Mesendoderm (in vitro differentiated cells): ENCODE data around the gene UBE2QL1.
A peak's percentile ranks its signal among the peaks of the same experiment; 100 is the strongest.

Experiments used
- DNase-seq: peaks from one replicate; pipeline ENCODE4 v3.0.0; 2013
- H2AK5ac ChIP-seq: 2 replicates; pipeline ENCODE4 v1.6.1; 2013; ENCODE audit warnings: low read length, inconsistent platforms
- H2BK120ac ChIP-seq: 2 replicates; pipeline ENCODE4 v1.6.1; 2013; ENCODE audit warnings: low read depth, mild to moderate bottlenecking, low read length, moderate library complexity, mixed read lengths
- H2BK15ac ChIP-seq: replicated peaks from 2 replicates; pipeline ENCODE4 v1.6.1; 2013; ENCODE audit warnings: low read depth, mild to moderate bottlenecking, moderate library complexity
- H2BK5ac ChIP-seq: 2 replicates; pipeline ENCODE4 v1.6.1; 2013; ENCODE audit warnings: low read length, inconsistent platforms
- H3K18ac ChIP-seq: 2 replicates; pipeline ENCODE4 v1.6.1; 2013; ENCODE audit warnings: mild to moderate bottlenecking, low read length, mixed read lengths
- H3K23ac ChIP-seq: one replicate; pipeline ENCODE4 v1.6.1; 2013; ENCODE audit warnings: low read length
- H3K27ac ChIP-seq: 2 replicates; pipeline ENCODE4 v1.5.1; 2013; ENCODE audit warnings: low read depth, mild to moderate bottlenecking, inconsistent platforms, low read length, moderate library complexity
- H3K27me3 ChIP-seq: 2 replicates; pipeline ENCODE4 v1.6.1; 2013; ENCODE audit warnings: low read length, control low read depth, mild to moderate bottlenecking, inconsistent platforms; ENCODE audit not compliant: insufficient read depth, poor library complexity
- H3K36me3 ChIP-seq: 2 replicates; pipeline ENCODE4 v1.6.1; 2013; ENCODE audit warnings: low read length, inconsistent platforms; ENCODE audit not compliant: control insufficient read depth, insufficient read depth
- H3K4ac ChIP-seq: one replicate; pipeline ENCODE4 v1.6.1; 2013; ENCODE audit warnings: low read depth, mild to moderate bottlenecking, low read length, moderate library complexity
- H3K4me1 ChIP-seq: 2 replicates; pipeline ENCODE4 v1.6.1; 2013; ENCODE audit warnings: low read depth, low read length, inconsistent platforms; ENCODE audit not compliant: control insufficient read depth
- H3K4me2 ChIP-seq: 2 replicates; pipeline ENCODE4 v1.6.1; 2013; ENCODE audit warnings: low read length
- H3K4me3 ChIP-seq: 2 replicates; pipeline ENCODE4 v1.5.1; 2013; ENCODE audit warnings: mild to moderate bottlenecking, low read length
- H3K56ac ChIP-seq: one replicate; pipeline ENCODE4 v1.6.1; 2013; ENCODE audit warnings: low read length
- H3K79me1 ChIP-seq: 2 replicates; pipeline ENCODE4 v1.6.1; 2013; ENCODE audit warnings: low read length, inconsistent platforms
- H3K79me2 ChIP-seq: 2 replicates; pipeline ENCODE4 v1.6.1; 2013; ENCODE audit warnings: mild to moderate bottlenecking, low read length; ENCODE audit not compliant: control insufficient read depth, insufficient read depth
- H3K9ac ChIP-seq: 2 replicates; pipeline ENCODE4 v1.6.1; 2013; ENCODE audit warnings: low read length, inconsistent platforms
- H4K5ac ChIP-seq: one replicate; pipeline ENCODE4 v1.6.1; 2013; ENCODE audit warnings: low read length
- H4K8ac ChIP-seq: one replicate; pipeline ENCODE4 v1.6.1; 2013; ENCODE audit warnings: low read depth, mild to moderate bottlenecking, control low read depth, low read length, moderate library complexity
- WGBS: extraction: QIAGEN DNeasy Blood & Tissue Kit; methylation state at CpG from one replicate; pipeline ENCODE4 v1.1.7; 2013; ENCODE audit warnings: low lambda C conversion rate, missing lambda C conversion rate; ENCODE audit not compliant: insufficient coverage; ENCODE audit errors: extremely low coverage; 5-methylcytosine and 5-hydroxymethylcytosine counted together

The UBE2QL1 gene

DNA sequence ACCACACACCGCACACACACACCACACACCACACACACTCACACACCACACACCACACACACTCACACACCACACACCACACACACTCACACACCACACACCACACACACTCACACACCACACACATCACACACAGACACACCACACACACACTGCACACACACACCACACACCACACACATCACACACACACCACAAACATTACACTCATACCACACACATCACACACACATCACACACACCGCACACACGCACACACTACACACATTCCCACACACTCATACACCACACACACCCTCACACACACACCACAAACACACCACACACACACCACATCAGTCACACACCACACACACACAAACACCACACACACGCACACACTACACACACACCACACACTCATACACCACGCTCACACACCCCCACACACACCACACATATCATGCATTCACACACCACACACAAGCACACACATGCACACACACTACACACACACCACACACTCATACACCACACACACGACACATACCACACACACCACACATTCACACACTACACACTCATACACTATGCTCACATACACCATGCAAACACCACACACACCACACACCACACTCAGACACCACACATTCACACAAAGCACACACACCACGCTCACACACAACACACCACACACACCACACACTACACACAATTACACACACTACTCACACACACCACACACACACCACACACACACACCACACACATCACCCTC lies 1.1 kb upstream of the UBE2QL1 start:
- Histone ChIP-seq H2BK5ac (no peak overlapping the region), H3K56ac (no peak overlapping the region), H3K4me2 (no peak overlapping the region), H3K27me3 (peaks cover 15% of the 10 kb centered on the region), H3K36me3 (no peaks in the 10 kb centered on the region), H4K5ac (no peak overlapping the region), H2BK120ac (no peak overlapping the region), H2AK5ac (no peak overlapping the region), H3K79me2 (no peaks in the 10 kb centered on the region), H2BK15ac (no peak overlapping the region), H3K27ac (no peak overlapping the region), H3K4ac (no peak overlapping the region), H4K8ac (no peak overlapping the region), H3K18ac (no peak overlapping the region), H3K4me3 (no peak overlapping the region), H3K23ac (no peak overlapping the region), H3K4me1 (peaks cover 4% of the 10 kb centered on the region), H3K79me1 (no peaks in the 10 kb centered on the region), H3K9ac (no peak overlapping the region)
- WGBS = 100% methylated on average over 7 of the region's 7 CpGs
- DNase-seq = no peak

DNA sequence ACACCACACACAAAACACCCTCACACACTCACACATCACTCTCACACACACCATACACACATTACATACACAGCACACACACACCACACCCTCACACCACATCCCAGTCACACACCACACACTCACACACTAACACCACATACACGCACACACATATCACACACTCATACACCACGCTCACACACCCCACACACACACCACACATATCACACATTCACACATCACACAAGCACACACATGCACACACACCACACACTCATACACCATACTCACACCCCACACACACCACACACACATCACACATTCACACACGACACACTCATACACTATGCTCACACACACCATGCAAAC lies 543 bp upstream of the UBE2QL1 start:
- Histone ChIP-seq H3K4me3 (no peak overlapping the region), H3K9ac (no peak overlapping the region), H3K4me1 (peaks cover 4% of the 10 kb centered on the region), H2AK5ac (no peak overlapping the region), H3K79me2 (no peaks in the 10 kb centered on the region), H3K4ac (no peak overlapping the region), H3K79me1 (no peaks in the 10 kb centered on the region), H3K23ac (no peak overlapping the region), H4K8ac (no peak overlapping the region), H2BK120ac (no peak overlapping the region), H2BK15ac (no peak overlapping the region), H3K18ac (no peak overlapping the region), H3K27me3 (peaks cover 15% of the 10 kb centered on the region), H2BK5ac (no peak overlapping the region), H3K4me2 (no peak overlapping the region), H3K27ac (no peak overlapping the region), H4K5ac (no peak overlapping the region), H3K36me3 (no peaks in the 10 kb centered on the region), H3K56ac (peak overlapping the region; percentile 30)
- DNase-seq = no peak
- WGBS = 100% methylated on average over 3 of the region's 3 CpGs

DNA sequence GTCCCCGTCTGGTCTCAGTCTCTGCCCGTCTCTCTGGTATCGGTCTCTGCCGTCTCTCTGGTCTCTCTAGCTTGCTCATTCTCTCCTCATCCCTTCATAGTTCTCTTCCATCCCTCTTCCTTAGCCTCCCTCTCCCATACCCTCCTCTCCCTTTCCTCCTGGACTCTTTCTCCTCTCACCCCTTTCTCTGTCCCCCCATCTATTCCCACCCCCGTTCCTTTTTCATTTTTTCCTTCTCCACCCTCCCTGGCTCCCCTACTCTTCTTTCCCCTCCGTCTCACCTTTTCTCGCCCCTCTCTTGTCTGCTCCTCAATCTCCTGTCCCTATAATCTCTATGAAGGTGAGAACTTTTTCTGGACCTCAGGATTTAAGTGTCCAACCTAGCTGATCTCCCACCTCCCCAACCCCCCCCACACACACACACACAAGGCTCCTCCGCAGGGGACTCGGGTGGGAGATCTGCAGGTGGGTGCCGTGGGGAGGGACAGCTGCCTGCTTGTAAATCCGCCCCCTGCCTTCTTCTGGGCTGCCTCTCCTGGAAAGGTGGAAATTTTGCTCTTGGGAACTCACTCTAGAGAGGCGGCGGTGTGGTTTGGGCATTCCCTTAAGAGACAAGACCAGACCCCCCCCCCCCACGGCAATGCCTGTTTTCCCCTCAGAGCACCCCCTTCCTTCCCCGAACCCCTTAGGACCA lies 953 bp downstream of the UBE2QL1 start:
- H3K27ac ChIP-seq = no peak overlapping the region
- H3K79me1 ChIP-seq = no peaks in the 10 kb centered on the region
- H2AK5ac ChIP-seq = no peak overlapping the region
- H3K4me2 ChIP-seq = no peak overlapping the region
- H3K4ac ChIP-seq = no peak overlapping the region
- no peaks in the 10 kb centered on the region for H3K36me3 ChIP-seq
- no peak overlapping the region for H2BK15ac ChIP-seq
- WGBS = no CpG with 5 or more reads among the region's 15 CpGs
- no peak overlapping the region for H2BK5ac ChIP-seq
- no peak overlapping the region for H3K4me3 ChIP-seq
- no peak for DNase-seq
- H3K18ac ChIP-seq = no peak overlapping the region
- H3K4me1 ChIP-seq = peaks cover 4% of the 10 kb centered on the region
- H3K27me3 ChIP-seq = peaks cover 15% of the 10 kb centered on the region
- H4K8ac ChIP-seq = no peak overlapping the region
- H4K5ac ChIP-seq = no peak overlapping the region
- H3K56ac ChIP-seq = peak overlapping the region; percentile 7
- no peak overlapping the region for H2BK120ac ChIP-seq
- H3K23ac ChIP-seq = no peak overlapping the region
- H3K9ac ChIP-seq = no peak overlapping the region
- H3K79me2 ChIP-seq = no peaks in the 10 kb centered on the region

DNA sequence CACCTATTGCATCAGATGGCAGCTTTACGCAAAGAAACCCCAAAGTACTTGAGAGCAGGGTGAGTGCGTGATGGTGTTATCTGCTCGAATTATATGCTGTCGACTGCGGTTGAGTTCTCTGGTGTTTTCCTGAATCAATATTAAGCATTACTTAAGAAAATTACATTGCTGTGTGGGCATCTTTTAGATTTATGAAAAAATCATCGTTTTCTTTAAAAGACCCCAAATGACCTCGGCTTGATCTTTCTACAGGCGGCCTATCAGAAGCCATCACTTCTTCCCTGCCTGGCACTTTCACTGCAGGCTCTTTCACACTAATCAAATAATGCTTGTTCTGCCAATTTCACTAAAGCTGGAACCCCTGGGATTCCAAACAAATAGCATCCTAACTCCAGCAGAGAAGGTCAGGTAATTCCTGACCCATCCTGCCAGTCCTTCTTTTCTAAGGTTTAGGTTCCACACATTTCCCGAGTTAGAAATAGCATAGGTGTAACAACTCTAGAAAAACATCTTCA lies 1.7 kb downstream of the UBE2QL1 start:
- H3K4me3 ChIP-seq = no peak overlapping the region

GRCh38 chr5:6452622-6453504 lies 4.2 kb downstream of the UBE2QL1 start:
- Histone ChIP-seq H3K4me2 (no peak overlapping the region), H3K4me3 (no peak overlapping the region), H2BK15ac (no peak overlapping the region), H3K56ac (no peak overlapping the region), H3K27ac (no peak overlapping the region), H3K9ac (no peak overlapping the region), H3K79me2 (no peaks in the 10 kb centered on the region), H3K4ac (no peak overlapping the region), H3K36me3 (no peaks in the 10 kb centered on the region), H2BK120ac (no peak overlapping the region), H2BK5ac (no peak overlapping the region), H3K79me1 (no peaks in the 10 kb centered on the region), H2AK5ac (no peak overlapping the region), H3K4me1 (peaks cover 4% of the 10 kb centered on the region), H3K27me3 (peaks cover 15% of the 10 kb centered on the region), H4K5ac (no peak overlapping the region), H4K8ac (no peak overlapping the region), H3K18ac (no peak overlapping the region), H3K23ac (no peak overlapping the region)
- no CpG with 5 or more reads among the region's 10 CpGs for WGBS
- DNase-seq = no peak

More for the DNA sequence above, 1.7 kb downstream of the UBE2QL1 start:
- peak; percentile 28 for DNase-seq
- H4K8ac ChIP-seq = no peak overlapping the region
- H3K4ac ChIP-seq = no peak overlapping the region
- H3K23ac ChIP-seq = no peak overlapping the region
- no peak overlapping the region for H2AK5ac ChIP-seq
- H3K27ac ChIP-seq = no peak overlapping the region
- H3K79me2 ChIP-seq = no peaks in the 10 kb centered on the region
- H3K4me1 ChIP-seq = peaks cover 4% of the 10 kb centered on the region
- no peak overlapping the region for H3K18ac ChIP-seq
- H2BK15ac ChIP-seq = no peak overlapping the region
- no peak overlapping the region for H3K9ac ChIP-seq
- H2BK5ac ChIP-seq = no peak overlapping the region
- H3K56ac ChIP-seq = no peak overlapping the region
- no peak overlapping the region for H2BK120ac ChIP-seq
- no CpG with 5 or more reads among the region's 9 CpGs for WGBS
- no peak overlapping the region for H3K4me2 ChIP-seq
- H3K79me1 ChIP-seq = no peaks in the 10 kb centered on the region
- no peaks in the 10 kb centered on the region for H3K36me3 ChIP-seq
- peaks cover 15% of the 10 kb centered on the region for H3K27me3 ChIP-seq
- no peak overlapping the region for H4K5ac ChIP-seq
